ENCODE data around the gene RPS27L.

DNA sequence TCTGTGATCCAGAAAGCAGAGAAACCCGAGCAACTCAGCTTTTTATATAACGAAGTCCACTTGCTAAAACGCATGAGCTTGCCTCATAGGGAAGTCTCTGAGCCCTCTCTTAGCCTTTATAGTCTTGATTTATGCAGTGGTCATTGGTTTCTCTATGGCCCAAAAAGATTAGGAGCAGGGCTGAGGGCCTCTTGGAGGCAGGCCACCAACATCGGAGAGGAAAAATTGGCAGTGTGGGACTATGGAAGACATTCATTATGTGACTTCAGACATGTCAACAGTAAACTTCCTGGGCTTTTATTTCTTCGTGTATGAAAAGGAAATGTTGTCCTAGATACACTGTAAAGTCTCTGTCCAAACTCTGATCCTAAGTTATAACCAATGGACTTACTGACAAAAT is 45.6 kb upstream of the RPS27L start:
- TF ChIP-seq, protein P1, sequence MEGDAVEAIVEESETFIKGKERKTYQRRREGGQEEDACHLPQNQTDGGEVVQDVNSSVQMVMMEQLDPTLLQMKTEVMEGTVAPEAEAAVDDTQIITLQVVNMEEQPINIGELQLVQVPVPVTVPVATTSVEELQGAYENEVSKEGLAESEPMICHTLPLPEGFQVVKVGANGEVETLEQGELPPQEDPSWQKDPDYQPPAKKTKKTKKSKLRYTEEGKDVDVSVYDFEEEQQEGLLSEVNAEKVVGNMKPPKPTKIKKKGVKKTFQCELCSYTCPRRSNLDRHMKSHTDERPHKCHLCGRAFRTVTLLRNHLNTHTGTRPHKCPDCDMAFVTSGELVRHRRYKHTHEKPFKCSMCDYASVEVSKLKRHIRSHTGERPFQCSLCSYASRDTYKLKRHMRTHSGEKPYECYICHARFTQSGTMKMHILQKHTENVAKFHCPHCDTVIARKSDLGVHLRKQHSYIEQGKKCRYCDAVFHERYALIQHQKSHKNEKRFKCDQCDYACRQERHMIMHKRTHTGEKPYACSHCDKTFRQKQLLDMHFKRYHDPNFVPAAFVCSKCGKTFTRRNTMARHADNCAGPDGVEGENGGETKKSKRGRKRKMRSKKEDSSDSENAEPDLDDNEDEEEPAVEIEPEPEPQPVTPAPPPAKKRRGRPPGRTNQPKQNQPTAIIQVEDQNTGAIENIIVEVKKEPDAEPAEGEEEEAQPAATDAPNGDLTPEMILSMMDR (IDR thresholded peaks at IDR 0.05; ENCODE audit: low read depth, low read length): no peak
- no peak for TF ChIP-seq EZH2phosphoT487 (IDR thresholded peaks at IDR 0.05; ENCODE audit: low read depth)
